Sigmoid colon (tissue), 7 donors: ENCODE measurements around the gene STRAP. TPM values are rescaled to one million over a fixed set of nuclear protein-coding genes. Genes with fewer than 3 reads are reported as not detected.

Experiments
- DNase-seq: peaks from one replicate; pipeline ENCODE4 v3.0.0-alpha.2; 2019
- H3K27ac ChIP-seq, 4 donors: fragments of 200-600 bp; sonication (generic); one replicate each; pipeline ENCODE4 v1.5.1; 2016 to 2019; ENCODE audit warnings: mild to moderate bottlenecking in 1 of 4
- H3K27me3 ChIP-seq, 3 donors: fragments of 200-600 bp; sonication (generic); one replicate each; pipeline ENCODE4 v1.5.1; 2019; ENCODE audit warnings: mild to moderate bottlenecking in 1 of 3
- H3K36me3 ChIP-seq, 4 donors: fragments of 200-600 bp; sonication (generic); one replicate each; pipeline ENCODE4 v1.5.1; 2016 to 2019
- H3K4me1 ChIP-seq, 4 donors: fragments of 200-600 bp; sonication (generic); one replicate each; pipeline ENCODE4 v1.5.1; 2017 to 2019
- H3K4me3 ChIP-seq, 4 donors: fragments of 200-600 bp; sonication (generic); one replicate each; pipeline ENCODE4 v1.5.1; 2017 to 2019; ENCODE audit warnings: mild to moderate bottlenecking in 2 of 4, moderate library complexity in 1 of 4
- H3K9me3 ChIP-seq, 4 donors: fragments of 200-600 bp in 3 of 4; sonication (generic) in 3 of 4; one replicate each; pipeline versions ENCODE4 v1.5.1 to v1.6.1; 2013 to 2019
- CTCF ChIP-seq, 4 experiments: fragments of 450-650 bp in 3 of 4; fragments of 200-600 bp in 1 of 4; IDR thresholded peaks; one replicate each; pipeline ENCODE4 v1.5.1; 2016 to 2019; ENCODE audit warnings: antibody characterized with exemption in 4 of 4, mild to moderate bottlenecking in 3 of 4, moderate library complexity in 2 of 4
- EP300 ChIP-seq, 4 donors: sonication (generic); formaldehyde crosslinking; IDR thresholded peaks; one replicate each; pipeline ENCODE4 v1.6.1; 2017; ENCODE audit warnings: antibody characterized with exemption in 4 of 4
- POLR2A ChIP-seq, 2 donors: fragments of 450-650 bp; IDR thresholded peaks; one replicate each; pipeline ENCODE4 v1.6.1; 2016; ENCODE audit warnings: antibody characterized with exemption in 2 of 2, mild to moderate bottlenecking in 2 of 2, moderate library complexity in 2 of 2
- POLR2AphosphoS5 ChIP-seq, 4 donors: sonication (generic); formaldehyde crosslinking; IDR thresholded peaks; one replicate each; pipeline ENCODE4 v1.6.1; 2017; ENCODE audit warnings: antibody characterized with exemption in 4 of 4
- WGBS, 2 donors: extraction: QIAGEN DNeasy Blood & Tissue Kit; methylation state at CpG; one replicate each; pipeline ENCODE4 v1.1.7; 2013; 5-methylcytosine and 5-hydroxymethylcytosine counted together
- intact Hi-C: fragments of 100-400 bp; cut with DNase I; formaldehyde crosslinking; loops from one replicate; pipeline ENCODE4 v1.15.1; 2023
- polyA plus RNA-seq, 3 donors: library from polyadenylated mRNA; stranded (reverse); fragments of 200-250 nt; gene quantifications; one replicate each; pipeline ENCODE4 v1.2.3, GENCODE V29; 2013
- total RNA-seq, 4 donors: library from RNA; depleted of rRNA; stranded (reverse); fragments of >200 nt; gene quantifications; one replicate each; pipeline ENCODE4 v1.1.0, GENCODE V29; 2016
- donor health status: healthy with polysubstance abuse.
- donor health status: Bipolar disorder and iron deficiency.
- donor health status: healthy.

STRAP gene
- total and polyA plus RNA-seq, 7 donors, result 52.8 to 109 (median 68.5) TPM

GRCh38 chr12:15856097-15856982, 25.8 kb upstream of the STRAP start:
- Histone ChIP-seq H3K9me3 (no peaks in the 10 kb centered on the region), H3K4me1 (peaks cover 0 to 7% (median 4%) of the 10 kb centered on the region in 4 donors), H3K27me3 (no peaks in the 10 kb centered on the region), H3K4me3 (no peak overlapping the region), H3K27ac (no peak overlapping the region), H3K36me3 (no peaks in the 10 kb centered on the region)
- intact Hi-C loops, result loop anchor here (1.0 to 2.0 kb wide), 2 partner anchors 266 to 582 kb away; no protein-coding TSS in a partner anchor
- 34 to 51% methylated on average over 8 of the region's 8 CpGs for WGBS, 2 donors
- no peak for DNase-seq
- TF ChIP-seq CTCF (IDR thresholded peaks at IDR 0.05) (peak; percentile 77 to 87 (median 78)), POLR2A (IDR thresholded peaks at IDR 0.05) (no peak)

GRCh38 chr12:15858353-15858752, 23.8 kb upstream of the STRAP start:
- 68 to 76% methylated on average over 2 of the region's 2 CpGs for WGBS, 2 donors

GRCh38 chr12:15859116-15859515, 23.1 kb upstream of the STRAP start:
- Histone ChIP-seq H3K27me3 (no peaks in the 10 kb centered on the region), H3K4me1 (peaks cover 0 to 7% (median 4%) of the 10 kb centered on the region in 4 donors), H3K4me3 (no peak overlapping the region), H3K36me3 (no peaks in the 10 kb centered on the region), H3K9me3 (no peaks in the 10 kb centered on the region), H3K27ac (no peak overlapping the region)
- no peak for TF ChIP-seq POLR2A (IDR thresholded peaks at IDR 0.05)
- TF ChIP-seq CTCF (IDR thresholded peaks at IDR 0.05), result no peak
- TF ChIP-seq POLR2AphosphoS5 (IDR thresholded peaks at IDR 0.05), result no peak
- no peak for TF ChIP-seq EP300 (IDR thresholded peaks at IDR 0.05)
- DNase-seq, result no peak
- intact Hi-C loops, result no loop called here
- WGBS, 2 donors, result 75 to 82% methylated on average over 4 of the region's 4 CpGs

More at GRCh38 chr12:15858353-15858752, 23.8 kb upstream of the STRAP start:
- intact Hi-C loops, result no loop called here
- Histone ChIP-seq H3K4me3 (no peak overlapping the region), H3K9me3 (no peaks in the 10 kb centered on the region), H3K4me1 (peaks cover 0 to 7% (median 4%) of the 10 kb centered on the region in 4 donors), H3K27ac (no peak overlapping the region), H3K36me3 (no peaks in the 10 kb centered on the region), H3K27me3 (no peaks in the 10 kb centered on the region)
- no peak for DNase-seq
- TF ChIP-seq CTCF (IDR thresholded peaks at IDR 0.05), result no peak
- no peak for TF ChIP-seq EP300 (IDR thresholded peaks at IDR 0.05)
- no peak for TF ChIP-seq POLR2A (IDR thresholded peaks at IDR 0.05)
- no peak for TF ChIP-seq POLR2AphosphoS5 (IDR thresholded peaks at IDR 0.05)

- H3K4me1 ChIP-seq, result no peaks in the 10 kb centered on the region
- TF ChIP-seq CTCF (IDR thresholded peaks at IDR 0.05), result no peak
- TF ChIP-seq EP300 (IDR thresholded peaks at IDR 0.05), result no peak
- TF ChIP-seq POLR2AphosphoS5 (IDR thresholded peaks at IDR 0.05), result no peak
- no peak for TF ChIP-seq POLR2A (IDR thresholded peaks at IDR 0.05)
- H3K27ac ChIP-seq, result no peak overlapping the region
- intact Hi-C loops, result no loop called here
- H3K27me3 ChIP-seq, result no peaks in the 10 kb centered on the region
- no peaks in the 10 kb centered on the region for H3K9me3 ChIP-seq
- DNase-seq, result no peak
- WGBS, 2 donors, result 1 to 21% methylated on average over 1 of the region's 1 CpG
- H3K4me3 ChIP-seq, result no peak overlapping the region
- no peaks in the 10 kb centered on the region for H3K36me3 ChIP-seq
Observed at GRCh38 chr12:15861404-15861803, 20.8 kb upstream of the STRAP start.
